Omental fat pad (tissue), 4 donors: ENCODE results near the gene TVP23A. TPM values are rescaled to one million over a fixed set of nuclear protein-coding genes. Genes with fewer than 3 reads are reported as not detected.

ENCODE experiments used
- ATAC-seq: fragments of 150-250 bp; one replicate; pipeline ENCODE4 v1.9.1; 2016; ENCODE audit warnings: mild to moderate bottlenecking, moderate library complexity; ENCODE audit not compliant: low FRiP score
- DNase-seq: peaks from one replicate; pipeline ENCODE4 v3.0.0-alpha.2; 2019; ENCODE audit warnings: low spot score
- CTCF ChIP-seq, 3 donors: fragments of 450-650 bp; IDR thresholded peaks; one replicate each; pipeline ENCODE4 v1.5.1; 2016 to 2017; ENCODE audit warnings: antibody characterized with exemption in 3 of 3, mild to moderate bottlenecking in 3 of 3, moderate library complexity in 2 of 3
- total RNA-seq, 4 donors: library from RNA; depleted of rRNA; stranded (reverse); fragments of >200 nt; gene quantifications; one replicate each; pipeline ENCODE4 v1.1.0, GENCODE V29; 2016

The TVP23A gene
- total RNA-seq, 4 donors from 2014 or later = 0.25 to 1.5 (median 0.84) TPM

- TF ChIP-seq CTCF (IDR thresholded peaks at IDR 0.05) = no peak
- ATAC-seq = no peak
These were observed 40.4 kb upstream of the TVP23A start for GRCh38 chr16:10859020-10859419.

GRCh38 chr16:10858203-10858602 lies 39.6 kb upstream of the TVP23A start:
- no peak for ATAC-seq
- no peak for DNase-seq
- no peak for TF ChIP-seq CTCF (IDR thresholded peaks at IDR 0.05)

More at GRCh38 chr16:10859020-10859419, 40.4 kb upstream of the TVP23A start:
- no peak for DNase-seq

- no peak for TF ChIP-seq CTCF (IDR thresholded peaks at IDR 0.05)
- ATAC-seq (no peak), DNase-seq (no peak)
These were observed 37.4 kb upstream of the TVP23A start for GRCh38 chr16:10856042-10856441.

- no peak for TF ChIP-seq CTCF (IDR thresholded peaks at IDR 0.05)
- ATAC-seq (no peak), DNase-seq (no peak)
These were observed 34.4 kb upstream of the TVP23A start for GRCh38 chr16:10852948-10853347.

- no peak for TF ChIP-seq CTCF (IDR thresholded peaks at IDR 0.05)
- ATAC-seq = no peak
- no peak for DNase-seq
These were observed 33.7 kb upstream of the TVP23A start for GRCh38 chr16:10852286-10852685.

GRCh38 chr16:10851512-10851911 lies 32.9 kb upstream of the TVP23A start:
- ATAC-seq (no peak), DNase-seq (no peak)
- no peak for TF ChIP-seq CTCF (IDR thresholded peaks at IDR 0.05)

- no peak for TF ChIP-seq CTCF (IDR thresholded peaks at IDR 0.05)
- DNase-seq (no peak), ATAC-seq (no peak)
These were observed 31.9 kb upstream of the TVP23A start for GRCh38 chr16:10850478-10850850.
